ENCODE data around the gene EIF5AL1.
A peak's percentile ranks its signal among the peaks of the same experiment; 100 is the strongest.
"Not testable (repeated sequence)": the region's sequence is repeated elsewhere in the genome, so short reads cannot be mapped to it uniquely, and the experiment has no call there.

The EIF5AL1 gene

GRCh38 chr10:79516532-79517205, 4.3 kb downstream of the EIF5AL1 start:
- peak in 1 of 2 experiments; percentile 20 for DNase-seq

GRCh38 chr10:79517567-79517966, 5.2 kb downstream of the EIF5AL1 start:
- DNase-seq = not testable (repeated sequence)

- DNase-seq = peak in 1 of 2 experiments; percentile 26
These were observed 9.4 kb downstream of the EIF5AL1 start for GRCh38 chr10:79521751-79522150.

- DNase-seq = not testable (repeated sequence)
These were observed 10.1 kb downstream of the EIF5AL1 start for GRCh38 chr10:79522464-79522863.

GRCh38 chr10:79523157-79523853, 11.0 kb downstream of the EIF5AL1 start:
- not testable (repeated sequence) for DNase-seq

GRCh38 chr10:79525049-79525710, 12.8 kb downstream of the EIF5AL1 start:
- peak; percentile 55 to 72 for DNase-seq

- not testable (repeated sequence) for DNase-seq
These were observed 15.9 kb downstream of the EIF5AL1 start for GRCh38 chr10:79528261-79528660.

GRCh38 chr10:79533142-79533902, 21.0 kb downstream of the EIF5AL1 start:
- not testable (repeated sequence) for DNase-seq

- not testable (repeated sequence) for DNase-seq
These were observed 21.5 kb downstream of the EIF5AL1 start for GRCh38 chr10:79533903-79534175.

- DNase-seq = not testable (repeated sequence)
These were observed 26.0 kb downstream of the EIF5AL1 start for GRCh38 chr10:79538311-79538710.

GRCh38 chr10:79540930-79541329, 28.6 kb downstream of the EIF5AL1 start:
- not testable (repeated sequence) for DNase-seq

GRCh38 chr10:79542626-79543025, 30.3 kb downstream of the EIF5AL1 start:
- DNase-seq = no peak

GRCh38 chr10:79544408-79544807, 32.1 kb downstream of the EIF5AL1 start:
- DNase-seq = not testable (repeated sequence)

- DNase-seq = not testable (repeated sequence)
These were observed 32.8 kb downstream of the EIF5AL1 start for GRCh38 chr10:79544926-79545659.

- DNase-seq = not testable (repeated sequence)
These were observed 34.8 kb downstream of the EIF5AL1 start for GRCh38 chr10:79547128-79547527.

- no peak for DNase-seq
These were observed 35.6 kb downstream of the EIF5AL1 start for GRCh38 chr10:79547973-79548372.

GRCh38 chr10:79552143-79552542, 39.8 kb downstream of the EIF5AL1 start:
- DNase-seq = peak in 1 of 2 experiments; percentile 4

- DNase-seq = no peak
These were observed 43.3 kb downstream of the EIF5AL1 start for GRCh38 chr10:79555354-79556309.

- not testable (repeated sequence) for DNase-seq
These were observed 44.6 kb downstream of the EIF5AL1 start for GRCh38 chr10:79556961-79557360.

GRCh38 chr10:79559726-79560125, 47.4 kb downstream of the EIF5AL1 start:
- DNase-seq = no peak

GRCh38 chr10:79560160-79560709, 47.9 kb downstream of the EIF5AL1 start, which contains the start of gene SFTPA2:
TSS of gene SFTPA2 (minus strand) at chr10:79560407. CDS start at chr10:79559483, 924 bp downstream.
- no peak for DNase-seq
